OCI-LY7 (cell line): Measurements from ENCODE around the gene NIM1K.

ENCODE experiments used
- CTCF ChIP-seq: fragments of 200-600 bp; sonication (generic); conservative IDR thresholded peaks from 2 replicates; pipeline ENCODE4 v1.5.1; 2014; ENCODE audit warnings: mild to moderate bottlenecking, antibody characterized with exemption, low read length, moderate library complexity, mixed read lengths
- EZH2phosphoT487 ChIP-seq: fragments of 200-600 bp; sonication (generic); IDR thresholded peaks from 2 replicates; pipeline ENCODE4 v1.6.1; 2018; ENCODE audit warnings: low read depth, borderline replicate concordance, mild to moderate bottlenecking, mixed run types, antibody characterized with exemption, low read length, moderate library complexity, mixed read lengths

- TF ChIP-seq CTCF (no peak), EZH2phosphoT487 (no peak)
Measured at GRCh38 chr5:43256261-43256966, 64.4 kb downstream of the NIM1K start.
